AG04450 (cell line): ENCODE results near the gene SPNS2. TPM values are rescaled to one million over a fixed set of nuclear protein-coding genes. Genes with fewer than 3 reads are reported as not detected.

Source experiments
- CTCF ChIA-PET: fragments of 300-600, 350-600 bp; formaldehyde crosslinking; extraction: SDS; loops from one replicate; lab custom pipeline; 2022; ENCODE audit warnings: antibody characterized with exemption, inconsistent platforms; lab: Charles Lee
- POLR2A ChIA-PET: fragments of 350-600 bp; formaldehyde crosslinking; extraction: SDS; loops from one replicate; lab custom pipeline; 2021; ENCODE audit warnings: antibody characterized with exemption, inconsistent platforms; lab: Yijun Ruan, JAX
- DNase-seq: peaks from one replicate; pipeline ENCODE4 v3.0.0-alpha.2; 2011; ENCODE audit warnings: low read depth, low spot score
- H3K27ac ChIP-seq: one replicate; pipeline ENCODE4 v1.5.1; 2012; ENCODE audit warnings: low read depth, low read length, control low read depth
- H3K27me3 ChIP-seq: one replicate; pipeline ENCODE4 v1.6.0; 2012; ENCODE audit warnings: low read length; ENCODE audit not compliant: control insufficient read depth, insufficient read depth
- H3K4me3 ChIP-seq: 2 replicates; pipeline ENCODE4 v1.5.1; 2011; ENCODE audit warnings: mild to moderate bottlenecking, low read depth, low read length, control low read depth
- H3K9me3 ChIP-seq: 2 replicates; pipeline ENCODE4 v1.5.1; 2012; ENCODE audit warnings: low read length; ENCODE audit not compliant: control insufficient read depth, insufficient read depth
- CTCF ChIP-seq: IDR thresholded peaks from 2 replicates; pipeline ENCODE4 v1.5.1; 2011; ENCODE audit warnings: low read depth, low read length, control low read depth, inconsistent platforms
- polyA plus RNA-seq: library from polyadenylated mRNA; depleted of rRNA; stranded (reverse); fragments of >200 nt; gene quantifications from 2 replicates; pipeline ENCODE4 v1.2.3, GENCODE V29; 2011

Gene SPNS2
- polyA plus RNA-seq, 1 experiment = not detected

GRCh38 chr17:4472286-4472685, 26.4 kb upstream of the SPNS2 start:
- no peak overlapping the region for H3K4me3 ChIP-seq
- POLR2A ChIA-PET = no interaction called here
- CTCF ChIA-PET = no interaction called here
- TF ChIP-seq CTCF = no peak
- H3K27me3 ChIP-seq = peaks cover 18% of the 10 kb centered on the region
- DNase-seq = no peak
- no peaks in the 10 kb centered on the region; the same call in 1 of the 2 replicates for H3K9me3 ChIP-seq
- H3K27ac ChIP-seq = no peak overlapping the region

GRCh38 chr17:4474093-4474492, 24.6 kb upstream of the SPNS2 start:
- CTCF ChIA-PET = no interaction called here
- no peak for TF ChIP-seq CTCF
- Histone ChIP-seq H3K9me3 (no peaks in the 10 kb centered on the region; the same call in 1 of the 2 replicates), H3K4me3 (no peak overlapping the region), H3K27me3 (peaks cover 18% of the 10 kb centered on the region), H3K27ac (no peak overlapping the region)
- no peak for DNase-seq
- POLR2A ChIA-PET = no interaction called here

- H3K27ac ChIP-seq = no peak overlapping the region
- peaks cover 20% of the 10 kb centered on the region for H3K27me3 ChIP-seq
- CTCF ChIA-PET = no interaction called here
- TF ChIP-seq CTCF = no peak
- H3K4me3 ChIP-seq = no peak overlapping the region
- H3K9me3 ChIP-seq = no peaks in the 10 kb centered on the region; the same call in 1 of the 2 replicates
- no peak for DNase-seq
- POLR2A ChIA-PET = no interaction called here
Observed at GRCh38 chr17:4475001-4475400, 23.7 kb upstream of the SPNS2 start.

GRCh38 chr17:4475463-4475862, 23.2 kb upstream of the SPNS2 start:
- Histone ChIP-seq H3K4me3 (no peak overlapping the region), H3K27me3 (peaks cover 21% of the 10 kb centered on the region), H3K27ac (no peak overlapping the region), H3K9me3 (no peaks in the 10 kb centered on the region; the same call in 1 of the 2 replicates)
- no peak for DNase-seq
- ChIA-PET POLR2A (no interaction called here), CTCF (no interaction called here)
- TF ChIP-seq CTCF = no peak

GRCh38 chr17:4476017-4476416, 22.7 kb upstream of the SPNS2 start:
- Histone ChIP-seq H3K4me3 (no peak overlapping the region), H3K27me3 (peaks cover 26% of the 10 kb centered on the region), H3K9me3 (no peaks in the 10 kb centered on the region; the same call in 1 of the 2 replicates), H3K27ac (no peak overlapping the region)
- no peak for DNase-seq
- CTCF ChIA-PET = no interaction called here
- POLR2A ChIA-PET = no interaction called here
- no peak for TF ChIP-seq CTCF
